Peyer's patch (tissue), 4 donors: ENCODE measurements around the gene MAD1L1. TPM values are rescaled to one million over a fixed set of nuclear protein-coding genes. Genes with fewer than 3 reads are reported as not detected.
A peak's percentile ranks its signal among the peaks of the same experiment; 100 is the strongest.

Experiments
- DNase-seq, 3 donors: peaks; one replicate each; pipeline ENCODE4 v3.0.0-alpha.2; 2017 to 2019
- H3K27ac ChIP-seq, 4 donors: fragments of 200-600 bp; sonication (generic); one replicate each; pipeline ENCODE4 v1.5.1; 2016 to 2019
- H3K27me3 ChIP-seq, 2 donors: fragments of 200-600 bp; sonication (generic); one replicate each; pipeline ENCODE4 v1.5.1; 2019
- H3K36me3 ChIP-seq, 3 donors: fragments of 200-600 bp; sonication (generic); one replicate each; pipeline ENCODE4 v1.5.1; 2016 to 2019
- H3K4me1 ChIP-seq, 4 donors: fragments of 200-600 bp; sonication (generic); one replicate each; pipeline ENCODE4 v1.5.1; 2016 to 2019
- H3K4me3 ChIP-seq, 4 donors: fragments of 200-600 bp; sonication (generic); 1 replicate in 3 of 4; 2 replicates in 1 of 4; pipeline ENCODE4 v1.5.1; 2016 to 2019; ENCODE audit warnings: mild to moderate bottlenecking in 1 of 4
- H3K9me3 ChIP-seq, 4 donors: fragments of 200-600 bp; sonication (generic); one replicate each; pipeline ENCODE4 v1.5.1; 2016 to 2019; ENCODE audit warnings: mild to moderate bottlenecking in 1 of 4
- CTCF ChIP-seq, 6 experiments: fragments of 450-650 bp in 4 of 6; fragments of 200-600 bp in 2 of 6; sonication (generic) in 1 of 6; IDR thresholded peaks; one replicate each; pipeline ENCODE4 v1.5.1; 2017 to 2019; ENCODE audit warnings: antibody characterized with exemption in 6 of 6, mild to moderate bottlenecking in 3 of 6, moderate library complexity in 1 of 6
- POLR2A ChIP-seq, 2 donors: fragments of 450-650 bp; IDR thresholded peaks; one replicate each; pipeline ENCODE4 v1.5.1; 2017; ENCODE audit warnings: antibody characterized with exemption in 2 of 2, mild to moderate bottlenecking in 2 of 2, moderate library complexity in 2 of 2
- total RNA-seq, 4 donors: library from RNA; depleted of rRNA; stranded (reverse); fragments of >200 nt; gene quantifications; one replicate each; pipeline ENCODE4 v1.1.0, GENCODE V29; 2016

MAD1L1 gene
- total RNA-seq, 4 donors from 2014 or later: 43.9 to 417 (median 59.1) TPM

- TF ChIP-seq CTCF (IDR thresholded peaks at IDR 0.05) (no peak), POLR2A (IDR thresholded peaks at IDR 0.05) (no peak)
- Histone ChIP-seq H3K4me1 (no peaks in the 10 kb centered on the region), H3K27ac (no peak overlapping the region), H3K36me3 (peaks cover 0 to 7% (median 0%) of the 10 kb centered on the region in 3 donors), H3K9me3 (no peaks in the 10 kb centered on the region), H3K4me3 (no peak overlapping the region), H3K27me3 (no peaks in the 10 kb centered on the region)
- peak in 1 of 3 donors; percentile 24 for DNase-seq
Measured at GRCh38 chr7:2045559-2046405, 187.0 kb downstream of the MAD1L1 start.

- DNase-seq: peak in 1 of 3 donors; percentile 28
Measured at GRCh38 chr7:2044883-2045471, 187.8 kb downstream of the MAD1L1 start.

GRCh38 chr7:2044311-2044882, 188.3 kb downstream of the MAD1L1 start:
- no peaks in the 10 kb centered on the region for H3K27me3 ChIP-seq
- DNase-seq: peak in 1 of 3 donors; percentile 35
- peaks cover 0 to 1% (median 0%) of the 10 kb centered on the region in 4 donors for H3K4me1 ChIP-seq
- no peak overlapping the region for H3K27ac ChIP-seq
- H3K9me3 ChIP-seq: no peaks in the 10 kb centered on the region
- TF ChIP-seq CTCF (IDR thresholded peaks at IDR 0.05) (no peak), POLR2A (IDR thresholded peaks at IDR 0.05) (no peak)
- peaks cover 0 to 7% (median 0%) of the 10 kb centered on the region in 3 donors for H3K36me3 ChIP-seq
- no peak overlapping the region for H3K4me3 ChIP-seq

More at GRCh38 chr7:2044883-2045471, 187.8 kb downstream of the MAD1L1 start:
- no peaks in the 10 kb centered on the region for H3K27me3 ChIP-seq
- H3K4me1 ChIP-seq: no peaks in the 10 kb centered on the region
- H3K27ac ChIP-seq: no peak overlapping the region
- no peaks in the 10 kb centered on the region for H3K9me3 ChIP-seq
- H3K36me3 ChIP-seq: peaks cover 0 to 7% (median 0%) of the 10 kb centered on the region in 3 donors
- TF ChIP-seq CTCF (IDR thresholded peaks at IDR 0.05): no peak
- no peak for TF ChIP-seq POLR2A (IDR thresholded peaks at IDR 0.05)
- no peak overlapping the region for H3K4me3 ChIP-seq

GRCh38 chr7:2043316-2044039, 189.3 kb downstream of the MAD1L1 start:
- peaks cover 0 to 7% (median 2%) of the 10 kb centered on the region in 4 donors for H3K4me1 ChIP-seq
- peaks cover 0 to 7% (median 0%) of the 10 kb centered on the region in 3 donors for H3K36me3 ChIP-seq
- no peak for TF ChIP-seq POLR2A (IDR thresholded peaks at IDR 0.05)
- no peak for TF ChIP-seq CTCF (IDR thresholded peaks at IDR 0.05)
- no peaks in the 10 kb centered on the region for H3K27me3 ChIP-seq
- H3K9me3 ChIP-seq: no peaks in the 10 kb centered on the region
- DNase-seq: peak in 1 of 3 donors; percentile 31
- no peak overlapping the region for H3K4me3 ChIP-seq
- H3K27ac ChIP-seq: no peak overlapping the region

- no peak overlapping the region for H3K27ac ChIP-seq
- H3K4me1 ChIP-seq: peaks cover 0 to 9% (median 4%) of the 10 kb centered on the region in 4 donors
- TF ChIP-seq POLR2A (IDR thresholded peaks at IDR 0.05) (no peak), CTCF (IDR thresholded peaks at IDR 0.05) (no peak)
- H3K9me3 ChIP-seq: no peaks in the 10 kb centered on the region
- H3K36me3 ChIP-seq: peaks cover 0 to 7% (median 0%) of the 10 kb centered on the region in 3 donors
- peak in 1 of 3 donors; percentile 34 for DNase-seq
- H3K4me3 ChIP-seq: no peak overlapping the region
- no peaks in the 10 kb centered on the region for H3K27me3 ChIP-seq
Measured at GRCh38 chr7:2042650-2043049, 190.1 kb downstream of the MAD1L1 start.
